PFSK-1 (cell line): Measurements from ENCODE around the gene ASCL5.

ENCODE experiments used
- POLR2AphosphoS5 ChIP-seq: IDR thresholded peaks from 2 replicates; pipeline ENCODE4 v1.6.1; 2012; ENCODE audit warnings: low read depth, mild to moderate bottlenecking, control low read depth, low read length, moderate library complexity
- SIN3A ChIP-seq: IDR thresholded peaks from 2 replicates; pipeline ENCODE4 v1.6.1; 2012; ENCODE audit warnings: mild to moderate bottlenecking, low read length, moderate library complexity, borderline replicate concordance; ENCODE audit not compliant: insufficient read depth
- TF ChIP-seq, protein P1 (sequence below), 2 experiments: IDR thresholded peaks; 2 replicates each; pipeline versions ENCODE4 v1.6.1 to v1.8.0; 2011 to 2012; ENCODE audit warnings: low read depth in 2 of 2, low read length in 2 of 2, control low read depth in 1 of 2, inconsistent platforms in 1 of 2, mild to moderate bottlenecking in 1 of 2, moderate library complexity in 1 of 2; ENCODE audit not compliant: insufficient read depth in 1 of 2

GRCh38 chr1:201170533-201171062 lies 43.6 kb upstream of the ASCL5 start:
- TF ChIP-seq SIN3A = no peak
- TF ChIP-seq POLR2AphosphoS5 = peak; percentile 32; the same call in 1 of the 2 replicates
- TF ChIP-seq, protein P1, sequence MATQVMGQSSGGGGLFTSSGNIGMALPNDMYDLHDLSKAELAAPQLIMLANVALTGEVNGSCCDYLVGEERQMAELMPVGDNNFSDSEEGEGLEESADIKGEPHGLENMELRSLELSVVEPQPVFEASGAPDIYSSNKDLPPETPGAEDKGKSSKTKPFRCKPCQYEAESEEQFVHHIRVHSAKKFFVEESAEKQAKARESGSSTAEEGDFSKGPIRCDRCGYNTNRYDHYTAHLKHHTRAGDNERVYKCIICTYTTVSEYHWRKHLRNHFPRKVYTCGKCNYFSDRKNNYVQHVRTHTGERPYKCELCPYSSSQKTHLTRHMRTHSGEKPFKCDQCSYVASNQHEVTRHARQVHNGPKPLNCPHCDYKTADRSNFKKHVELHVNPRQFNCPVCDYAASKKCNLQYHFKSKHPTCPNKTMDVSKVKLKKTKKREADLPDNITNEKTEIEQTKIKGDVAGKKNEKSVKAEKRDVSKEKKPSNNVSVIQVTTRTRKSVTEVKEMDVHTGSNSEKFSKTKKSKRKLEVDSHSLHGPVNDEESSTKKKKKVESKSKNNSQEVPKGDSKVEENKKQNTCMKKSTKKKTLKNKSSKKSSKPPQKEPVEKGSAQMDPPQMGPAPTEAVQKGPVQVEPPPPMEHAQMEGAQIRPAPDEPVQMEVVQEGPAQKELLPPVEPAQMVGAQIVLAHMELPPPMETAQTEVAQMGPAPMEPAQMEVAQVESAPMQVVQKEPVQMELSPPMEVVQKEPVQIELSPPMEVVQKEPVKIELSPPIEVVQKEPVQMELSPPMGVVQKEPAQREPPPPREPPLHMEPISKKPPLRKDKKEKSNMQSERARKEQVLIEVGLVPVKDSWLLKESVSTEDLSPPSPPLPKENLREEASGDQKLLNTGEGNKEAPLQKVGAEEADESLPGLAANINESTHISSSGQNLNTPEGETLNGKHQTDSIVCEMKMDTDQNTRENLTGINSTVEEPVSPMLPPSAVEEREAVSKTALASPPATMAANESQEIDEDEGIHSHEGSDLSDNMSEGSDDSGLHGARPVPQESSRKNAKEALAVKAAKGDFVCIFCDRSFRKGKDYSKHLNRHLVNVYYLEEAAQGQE (IDR thresholded peaks at IDR 0.05; ENCODE audit: insufficient read depth in 1 of 2, low read depth in 2 of 2, low read length in 2 of 2) = 0 out of 4 replicates have a peak, but pooled peaks of 1 of the 2 experiments have one; percentile 10
